Right atrium auricular region (tissue), 2 donors: ENCODE measurements around the gene LGALS7. TPM values are rescaled to one million over a fixed set of nuclear protein-coding genes. Genes with fewer than 3 reads are reported as not detected.
"Not testable (repeated sequence)": the region's sequence is repeated elsewhere in the genome, so short reads cannot be mapped to it uniquely, and the experiment has no call there.

Experiments used
- DNase-seq: peaks from one replicate; pipeline ENCODE4 v3.0.0-alpha.2; 2019; ENCODE audit warnings: low spot score
- H3K27ac ChIP-seq, 2 donors: fragments of 200-600 bp; sonication (generic); 1 replicate in 1 of 2; 2 replicates in 1 of 2; pipeline ENCODE4 v1.5.1; 2016 to 2019
- H3K27me3 ChIP-seq, 2 donors: fragments of 200-600 bp; sonication (generic); one replicate each; pipeline versions ENCODE4 v1.5.1 to v1.6.0; 2017 to 2019
- H3K36me3 ChIP-seq: fragments of 200-600 bp; sonication (generic); one replicate; pipeline ENCODE4 v1.5.1; 2016
- H3K4me1 ChIP-seq, 2 donors: fragments of 200-600 bp; sonication (generic); one replicate each; pipeline versions ENCODE4 v1.5.1 to v1.6.0; 2017 to 2019
- H3K4me3 ChIP-seq, 2 donors: fragments of 200-600 bp; sonication (generic); 1 replicate in 1 of 2; 2 replicates in 1 of 2; pipeline ENCODE4 v1.5.1; 2017 to 2019; ENCODE audit warnings: mild to moderate bottlenecking in 1 of 2, moderate library complexity in 1 of 2
- H3K9me3 ChIP-seq, 2 donors: fragments of 200-600 bp; sonication (generic); one replicate each; pipeline ENCODE4 v1.5.1; 2019
- total RNA-seq, 2 donors: library from RNA; depleted of rRNA; stranded (reverse); fragments of >200 nt; gene quantifications; one replicate each; pipeline ENCODE4 v1.1.0, GENCODE V29; 2016
- TF ChIP-seq, protein P1 (sequence below), 2 donors: fragments of 200-600 bp; sonication (generic); IDR thresholded peaks; one replicate each; pipeline ENCODE4 v1.5.1; 2019; ENCODE audit warnings: antibody characterized with exemption in 2 of 2

Gene LGALS7
- total RNA-seq, 2 donors from 2014 or later: not detected

DNA sequence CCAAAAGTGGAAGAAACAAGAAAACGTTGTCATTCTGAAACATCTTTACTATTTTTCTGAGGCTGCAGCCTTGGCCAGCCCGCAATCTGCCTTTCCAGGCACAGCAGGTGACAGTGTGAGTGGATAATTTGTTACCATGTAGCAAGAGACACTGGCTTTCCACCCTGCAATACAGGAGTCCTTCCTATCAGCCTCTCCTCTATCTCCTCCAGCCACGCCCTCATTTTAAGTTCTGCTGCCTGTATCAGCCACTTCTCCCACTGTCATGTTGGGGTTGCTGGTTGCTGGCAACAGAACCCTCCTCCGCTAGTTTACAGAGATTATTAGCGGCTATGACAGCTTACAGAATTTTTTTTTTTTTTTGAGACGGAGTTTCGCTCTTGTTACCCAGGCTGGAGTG lies 7.7 kb upstream of the LGALS7 start:
- Histone ChIP-seq H3K36me3 (no peaks in the 10 kb centered on the region), H3K9me3 (no peaks in the 10 kb centered on the region), H3K27ac (no peak overlapping the region), H3K4me3 (no peak overlapping the region), H3K27me3 (no peaks in the 10 kb centered on the region), H3K4me1 (no peaks in the 10 kb centered on the region)
- DNase-seq: no peak
- TF ChIP-seq, protein P1, sequence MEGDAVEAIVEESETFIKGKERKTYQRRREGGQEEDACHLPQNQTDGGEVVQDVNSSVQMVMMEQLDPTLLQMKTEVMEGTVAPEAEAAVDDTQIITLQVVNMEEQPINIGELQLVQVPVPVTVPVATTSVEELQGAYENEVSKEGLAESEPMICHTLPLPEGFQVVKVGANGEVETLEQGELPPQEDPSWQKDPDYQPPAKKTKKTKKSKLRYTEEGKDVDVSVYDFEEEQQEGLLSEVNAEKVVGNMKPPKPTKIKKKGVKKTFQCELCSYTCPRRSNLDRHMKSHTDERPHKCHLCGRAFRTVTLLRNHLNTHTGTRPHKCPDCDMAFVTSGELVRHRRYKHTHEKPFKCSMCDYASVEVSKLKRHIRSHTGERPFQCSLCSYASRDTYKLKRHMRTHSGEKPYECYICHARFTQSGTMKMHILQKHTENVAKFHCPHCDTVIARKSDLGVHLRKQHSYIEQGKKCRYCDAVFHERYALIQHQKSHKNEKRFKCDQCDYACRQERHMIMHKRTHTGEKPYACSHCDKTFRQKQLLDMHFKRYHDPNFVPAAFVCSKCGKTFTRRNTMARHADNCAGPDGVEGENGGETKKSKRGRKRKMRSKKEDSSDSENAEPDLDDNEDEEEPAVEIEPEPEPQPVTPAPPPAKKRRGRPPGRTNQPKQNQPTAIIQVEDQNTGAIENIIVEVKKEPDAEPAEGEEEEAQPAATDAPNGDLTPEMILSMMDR (IDR thresholded peaks at IDR 0.05): no peak

DNA sequence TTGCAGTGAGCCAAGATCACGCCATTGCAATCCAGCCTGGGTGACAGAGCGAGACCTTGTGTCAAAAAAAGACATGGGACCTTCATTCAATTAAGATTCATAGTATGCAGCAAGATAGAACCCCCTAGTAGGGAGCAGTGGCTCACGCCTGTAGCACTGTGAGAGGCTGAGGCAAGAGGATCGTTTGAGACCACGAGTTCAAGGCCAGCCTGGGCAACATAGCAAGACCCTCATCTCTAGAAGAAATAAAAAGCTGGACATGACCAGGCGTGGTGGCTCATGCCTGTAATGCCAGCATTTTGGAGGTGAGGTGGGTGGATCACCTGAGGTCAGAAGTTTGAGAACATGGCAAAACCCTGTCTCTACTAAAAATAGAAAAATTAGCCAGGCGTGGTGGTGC lies 7.1 kb upstream of the LGALS7 start:
- Histone ChIP-seq H3K27ac (no peak overlapping the region), H3K36me3 (no peaks in the 10 kb centered on the region), H3K4me1 (no peaks in the 10 kb centered on the region), H3K9me3 (no peaks in the 10 kb centered on the region), H3K4me3 (no peak overlapping the region), H3K27me3 (no peaks in the 10 kb centered on the region)
- DNase-seq: no peak
- TF ChIP-seq, protein P1 (IDR thresholded peaks at IDR 0.05): no peak

DNA sequence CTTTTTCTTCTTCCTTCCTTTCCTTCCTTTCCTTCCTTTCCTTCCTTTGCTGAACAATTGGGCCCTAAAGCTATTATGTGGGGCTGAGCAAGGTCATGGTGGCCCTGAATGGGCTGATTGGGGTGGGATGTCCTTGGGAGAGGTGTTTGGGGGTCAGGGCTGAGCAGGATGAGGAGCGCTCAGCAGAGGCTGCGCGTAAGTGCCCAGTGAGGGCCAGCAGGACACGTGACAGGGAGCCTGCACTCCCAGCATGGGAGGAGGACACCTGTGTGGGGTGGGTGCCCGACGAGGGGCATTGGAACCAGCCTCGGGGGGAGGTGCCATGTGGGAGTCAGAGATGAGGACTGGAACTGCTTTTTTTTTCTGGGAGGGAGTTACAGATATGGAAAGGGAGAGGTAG lies 5.4 kb upstream of the LGALS7 start:
- H3K4me1 ChIP-seq: no peaks in the 10 kb centered on the region
- TF ChIP-seq, protein P1 (IDR thresholded peaks at IDR 0.05): no peak
- no peaks in the 10 kb centered on the region for H3K27me3 ChIP-seq
- H3K9me3 ChIP-seq: no peaks in the 10 kb centered on the region
- no peaks in the 10 kb centered on the region for H3K36me3 ChIP-seq
- DNase-seq: no peak
- H3K4me3 ChIP-seq: no peak overlapping the region
- no peak overlapping the region for H3K27ac ChIP-seq

DNA sequence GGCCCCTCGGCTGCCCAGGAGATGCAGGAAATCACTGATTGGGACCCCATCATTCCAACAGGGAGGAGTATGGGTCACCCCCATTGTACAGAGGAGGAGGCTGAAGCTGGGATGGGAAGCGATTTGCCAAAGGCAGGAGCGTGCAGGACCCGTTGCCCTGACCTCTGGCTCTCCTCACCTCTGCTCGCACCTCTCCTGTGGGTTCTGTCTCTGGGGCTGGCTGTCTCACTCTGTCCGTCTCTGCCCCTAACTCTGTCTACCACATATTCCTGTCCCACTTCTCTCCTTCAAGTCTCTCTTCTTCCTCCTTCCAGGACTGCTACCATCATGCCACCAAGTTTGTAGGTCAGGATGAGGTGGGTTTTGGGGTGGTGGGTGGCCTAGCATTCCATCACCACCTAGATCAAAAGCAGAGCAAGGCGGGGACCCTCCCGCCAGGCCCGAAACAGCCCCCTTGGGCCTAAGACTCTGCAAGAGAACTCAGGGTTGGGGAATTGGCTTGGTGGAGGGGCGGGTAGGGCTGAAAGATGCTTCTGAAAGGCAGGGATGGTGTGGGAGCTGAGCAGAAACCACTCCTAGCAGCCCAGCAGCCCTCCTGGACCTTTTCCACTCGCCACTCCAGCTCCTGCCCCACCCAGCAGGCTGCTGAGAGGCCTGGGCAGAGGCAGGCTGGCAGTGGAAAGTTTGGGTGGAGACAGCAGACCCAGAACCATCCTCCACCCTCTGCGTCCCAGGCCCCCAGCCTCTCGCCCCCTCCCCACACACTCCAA lies 1.0 kb upstream of the LGALS7 start:
- Histone ChIP-seq H3K36me3 (no peaks in the 10 kb centered on the region), H3K4me3 (no peak overlapping the region), H3K9me3 (no peaks in the 10 kb centered on the region), H3K4me1 (peaks cover 0 to 7% of the 10 kb centered on the region in 2 donors), H3K27ac (no peak overlapping the region), H3K27me3 (no peaks in the 10 kb centered on the region)
- TF ChIP-seq, protein P1 (IDR thresholded peaks at IDR 0.05): no peak
- DNase-seq: no peak

DNA sequence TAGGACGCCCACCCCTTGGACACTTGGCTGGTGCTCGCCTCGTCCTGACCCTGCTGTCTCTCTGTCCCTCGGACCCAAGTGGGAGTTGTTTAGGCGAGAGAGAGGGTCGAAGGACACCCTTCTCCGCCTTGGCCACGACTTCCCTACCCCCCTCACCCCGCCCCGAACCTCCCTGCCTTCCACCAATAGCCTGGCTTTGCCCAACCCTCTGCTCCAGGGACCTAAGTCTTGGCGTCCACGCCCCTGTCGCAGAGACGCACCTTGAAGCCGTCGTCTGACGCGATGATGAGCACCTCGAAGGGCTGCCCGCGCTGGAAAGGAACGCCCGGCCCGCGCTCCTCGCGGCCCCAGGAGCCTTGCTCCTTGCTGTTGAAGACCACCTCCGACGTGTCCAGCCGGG lies 1.7 kb downstream of the LGALS7 start:
- not testable (repeated sequence) for H3K27me3 ChIP-seq, H3K4me3 ChIP-seq, H3K9me3 ChIP-seq, H3K36me3 ChIP-seq, H3K27ac ChIP-seq, H3K4me1 ChIP-seq, DNase-seq

DNA sequence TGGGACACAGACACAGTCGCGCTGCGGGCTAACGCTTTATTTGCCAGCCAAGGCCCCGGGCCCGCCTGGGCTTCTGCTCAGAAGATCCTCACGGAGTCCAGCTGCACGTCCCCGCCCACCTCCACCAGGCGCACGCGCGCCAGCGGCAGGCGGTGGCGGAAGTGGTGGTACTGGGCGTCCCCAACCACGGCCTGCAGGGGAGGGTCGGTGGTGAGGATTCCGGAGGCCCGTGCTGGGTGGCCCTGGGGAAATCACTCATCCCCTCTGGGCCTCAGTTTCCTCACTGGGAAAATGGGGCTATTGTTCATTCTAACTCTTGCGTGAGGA lies 2.4 kb downstream of the LGALS7 start:
- not testable (repeated sequence) for DNase-seq
- H3K4me3 ChIP-seq: peak overlapping the region in 1 of 2 donors; percentile 32

DNA sequence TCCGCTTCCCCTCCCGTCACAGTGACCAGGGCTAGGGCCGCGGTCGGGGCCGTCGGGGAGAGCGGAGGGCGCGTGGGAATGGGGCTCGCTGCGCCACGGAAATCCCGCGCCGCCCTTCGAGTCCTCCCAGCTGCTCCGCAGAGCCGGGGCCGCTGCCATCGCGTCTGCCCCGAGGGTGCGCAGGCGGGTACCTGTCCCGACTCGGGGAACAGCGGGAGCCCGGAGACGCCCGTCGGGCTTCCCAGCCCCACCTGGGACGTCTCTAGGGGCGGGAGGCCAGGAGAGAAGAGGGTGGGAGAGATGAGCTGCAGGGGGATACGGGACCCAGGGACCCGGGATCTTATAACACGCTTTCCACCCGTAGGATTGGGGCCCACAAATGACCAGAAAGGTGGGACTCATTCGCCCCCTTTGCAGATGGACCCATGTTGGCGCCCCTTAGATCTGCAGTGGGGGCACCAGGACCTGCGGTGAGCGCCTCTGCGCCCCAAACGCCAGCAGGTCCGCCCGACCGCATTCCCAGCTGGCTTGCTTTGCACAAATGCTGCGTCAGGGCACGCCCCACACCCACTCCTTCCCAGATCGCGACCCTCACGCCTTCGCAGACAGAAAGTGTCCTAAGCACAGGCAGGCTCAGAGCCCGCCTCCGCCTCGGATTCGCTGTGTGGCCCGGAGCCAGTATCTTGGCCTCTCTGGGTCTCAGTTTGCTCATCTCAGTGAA lies 2.9 kb downstream of the LGALS7 start:
- H3K9me3 ChIP-seq, DNase-seq, H3K27me3 ChIP-seq, H3K36me3 ChIP-seq, H3K4me1 ChIP-seq: not testable (repeated sequence)
- Histone ChIP-seq H3K27ac (peak overlapping the region in 1 of 2 donors; percentile 64), H3K4me3 (peak overlapping the region in 1 of 2 donors; percentile 49)

More for the DNA sequence above, 2.4 kb downstream of the LGALS7 start:
- not testable (repeated sequence) for H3K9me3 ChIP-seq, H3K27me3 ChIP-seq, H3K36me3 ChIP-seq, H3K4me1 ChIP-seq, H3K27ac ChIP-seq
